SK-N-SH treated with all-trans-retinoic acid at 6 μM for 48 hours (cell line): ENCODE results near the gene ARHGAP30.

Experiments
- ATAC-seq: fragments of 200-7000 bp; cut with Tn5 transposase; 3 replicates; pipeline ENCODE4 v1.9.1; 2020; ENCODE audit warnings: mild to moderate bottlenecking, moderate library complexity
- ARNTL ChIP-seq: fragments of 450-650 bp; formaldehyde crosslinking; IDR thresholded peaks from 2 replicates; pipeline ENCODE4 v1.5.0; 2020; ENCODE audit warnings: low read depth, mild to moderate bottlenecking, moderate library complexity, borderline replicate concordance
- BACH2 ChIP-seq: fragments of 250-450 bp; sonication (Bioruptor Pico); IDR thresholded peaks from 2 replicates; pipeline ENCODE4 v1.9.0; 2021; ENCODE audit warnings: mild to moderate bottlenecking, borderline replicate concordance
- CSDC2 ChIP-seq: fragments of 250-450 bp; sonication (Bioruptor Pico); IDR thresholded peaks from 2 replicates; pipeline ENCODE4 v1.5.0; 2020; ENCODE audit warnings: mild to moderate bottlenecking, moderate library complexity
- ESRRG ChIP-seq: fragments of 250-450 bp; sonication (Bioruptor Pico); IDR thresholded peaks from 2 replicates; pipeline ENCODE4 v1.6.1; 2021; ENCODE audit warnings: mild to moderate bottlenecking
- GLIS3 ChIP-seq: fragments of 250-450 bp; sonication (Bioruptor Pico); IDR thresholded peaks from 2 replicates; pipeline ENCODE4 v1.5.0; 2020; ENCODE audit warnings: mild to moderate bottlenecking, moderate library complexity
- ISL1 ChIP-seq: fragments of 250-450 bp; sonication (Bioruptor Pico); IDR thresholded peaks from 2 replicates; pipeline ENCODE4 v2.1.2; 2022; ENCODE audit warnings: mild to moderate bottlenecking, moderate library complexity
- PATZ1 ChIP-seq: fragments of 250-450 bp; sonication (Bioruptor Pico); IDR thresholded peaks from 2 replicates; pipeline ENCODE4 v1.8.0; 2020; ENCODE audit warnings: mild to moderate bottlenecking, moderate library complexity, borderline replicate concordance
- POU6F1 ChIP-seq: fragments of 250-450 bp; sonication (Bioruptor Pico); IDR thresholded peaks from 2 replicates; pipeline ENCODE4 v1.8.0; 2021; ENCODE audit warnings: low read depth, mild to moderate bottlenecking, moderate library complexity, borderline replicate concordance
- PPARA ChIP-seq: fragments of 250-450 bp; sonication (Bioruptor Pico); IDR thresholded peaks from 2 replicates; pipeline ENCODE4 v1.5.0; 2020; ENCODE audit warnings: mild to moderate bottlenecking, borderline replicate concordance
- RARB ChIP-seq: fragments of 250-450 bp; sonication (Bioruptor Pico); IDR thresholded peaks from 2 replicates; pipeline ENCODE4 v1.8.0; 2021; ENCODE audit warnings: mild to moderate bottlenecking, moderate library complexity
- SNAI2 ChIP-seq: fragments of 250-450 bp; sonication (Bioruptor Pico); IDR thresholded peaks from 2 replicates; pipeline ENCODE4 v1.5.0; 2020; ENCODE audit warnings: mild to moderate bottlenecking, moderate library complexity
- TCF4 ChIP-seq: fragments of 250-450 bp; sonication (Bioruptor Pico); IDR thresholded peaks from 2 replicates; pipeline ENCODE4 v1.8.0; 2021; ENCODE audit warnings: mild to moderate bottlenecking, moderate library complexity, borderline replicate concordance
- TOX ChIP-seq: fragments of 250-450 bp; sonication (Bioruptor Pico); IDR thresholded peaks from 2 replicates; pipeline ENCODE4 v1.8.0; 2021; ENCODE audit warnings: mild to moderate bottlenecking, moderate library complexity, borderline replicate concordance
- ZC3H10 ChIP-seq: fragments of 250-450 bp; sonication (Bioruptor Pico); IDR thresholded peaks from 2 replicates; pipeline ENCODE4 v1.5.1; 2021; ENCODE audit warnings: mild to moderate bottlenecking, moderate library complexity
- ZFP3 ChIP-seq: fragments of 250-450 bp; sonication (Bioruptor Pico); IDR thresholded peaks from 2 replicates; pipeline ENCODE4 v1.5.0; 2020; ENCODE audit warnings: mild to moderate bottlenecking, moderate library complexity
- ZFP30 ChIP-seq: fragments of 450-650 bp; formaldehyde crosslinking; IDR thresholded peaks from 2 replicates; pipeline ENCODE4 v1.5.0; 2022; ENCODE audit warnings: mild to moderate bottlenecking, moderate library complexity
- ZNF70 ChIP-seq: fragments of 450-650 bp; formaldehyde crosslinking; IDR thresholded peaks from 2 replicates; pipeline ENCODE4 v1.5.0; 2020; ENCODE audit warnings: mild to moderate bottlenecking, moderate library complexity
- ZNF8 ChIP-seq: fragments of 450-650 bp; formaldehyde crosslinking; IDR thresholded peaks from 2 replicates; pipeline ENCODE4 v1.5.0; 2020; ENCODE audit warnings: mild to moderate bottlenecking, moderate library complexity
- TF ChIP-seq, protein P1 (sequence below): fragments of 250-450 bp; sonication (Bioruptor Pico); IDR thresholded peaks from 2 replicates; pipeline ENCODE4 v1.5.1; 2021; ENCODE audit warnings: mild to moderate bottlenecking, moderate library complexity
- TF ChIP-seq, protein P2 (sequence below): fragments of 250-450 bp; sonication (Bioruptor Pico); IDR thresholded peaks from 2 replicates; pipeline ENCODE4 v1.5.1; 2020; ENCODE audit warnings: low read depth, mild to moderate bottlenecking, moderate library complexity

The ARHGAP30 gene

GRCh38 chr1:161091796-161092507 is 22.3 kb upstream of the ARHGAP30 start:
- TF ChIP-seq ZC3H10 (CRISPR knock-in tag), result no peak
- no peak for TF ChIP-seq ISL1 (CRISPR knock-in tag)
- TF ChIP-seq TCF4 (CRISPR knock-in tag), result no peak
- TF ChIP-seq ZNF8, result no peak
- TF ChIP-seq PATZ1 (CRISPR knock-in tag), result no peak
- no peak for TF ChIP-seq ZNF70 (CRISPR knock-in tag)
- no peak; the same call in 2 of the 3 replicates for ATAC-seq

- no peak for TF ChIP-seq ARNTL
- no peak for TF ChIP-seq PATZ1 (CRISPR knock-in tag)
- no peak for TF ChIP-seq SNAI2
- no peak for TF ChIP-seq TOX (CRISPR knock-in tag)
- TF ChIP-seq ESRRG (CRISPR knock-in tag), result no peak
- TF ChIP-seq ZNF8, result no peak
- no peak for TF ChIP-seq ISL1 (CRISPR knock-in tag)
- TF ChIP-seq ZFP30 (CRISPR knock-in tag), result no peak
- no peak for TF ChIP-seq GLIS3 (CRISPR knock-in tag)
- TF ChIP-seq, protein P1, sequence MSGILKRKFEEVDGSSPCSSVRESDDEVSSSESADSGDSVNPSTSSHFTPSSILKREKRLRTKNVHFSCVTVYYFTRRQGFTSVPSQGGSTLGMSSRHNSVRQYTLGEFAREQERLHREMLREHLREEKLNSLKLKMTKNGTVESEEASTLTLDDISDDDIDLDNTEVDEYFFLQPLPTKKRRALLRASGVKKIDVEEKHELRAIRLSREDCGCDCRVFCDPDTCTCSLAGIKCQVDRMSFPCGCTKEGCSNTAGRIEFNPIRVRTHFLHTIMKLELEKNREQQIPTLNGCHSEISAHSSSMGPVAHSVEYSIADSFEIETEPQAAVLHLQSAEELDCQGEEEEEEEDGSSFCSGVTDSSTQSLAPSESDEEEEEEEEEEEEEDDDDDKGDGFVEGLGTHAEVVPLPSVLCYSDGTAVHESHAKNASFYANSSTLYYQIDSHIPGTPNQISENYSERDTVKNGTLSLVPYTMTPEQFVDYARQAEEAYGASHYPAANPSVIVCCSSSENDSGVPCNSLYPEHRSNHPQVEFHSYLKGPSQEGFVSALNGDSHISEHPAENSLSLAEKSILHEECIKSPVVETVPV (CRISPR knock-in tag), result no peak
- TF ChIP-seq BACH2, result no peak
- TF ChIP-seq CSDC2 (CRISPR knock-in tag), result no peak
- no peak for TF ChIP-seq TCF4 (CRISPR knock-in tag)
- no peak for TF ChIP-seq POU6F1 (CRISPR knock-in tag)
- no peak for TF ChIP-seq ZFP3
- TF ChIP-seq RARB (CRISPR knock-in tag), result no peak
- TF ChIP-seq PPARA (CRISPR knock-in tag), result no peak
- no peak for TF ChIP-seq ZNF70 (CRISPR knock-in tag)
- no peak for TF ChIP-seq ZC3H10 (CRISPR knock-in tag)
- no peak for ATAC-seq
These were observed 21.4 kb upstream of the ARHGAP30 start for GRCh38 chr1:161091093-161091492.

DNA sequence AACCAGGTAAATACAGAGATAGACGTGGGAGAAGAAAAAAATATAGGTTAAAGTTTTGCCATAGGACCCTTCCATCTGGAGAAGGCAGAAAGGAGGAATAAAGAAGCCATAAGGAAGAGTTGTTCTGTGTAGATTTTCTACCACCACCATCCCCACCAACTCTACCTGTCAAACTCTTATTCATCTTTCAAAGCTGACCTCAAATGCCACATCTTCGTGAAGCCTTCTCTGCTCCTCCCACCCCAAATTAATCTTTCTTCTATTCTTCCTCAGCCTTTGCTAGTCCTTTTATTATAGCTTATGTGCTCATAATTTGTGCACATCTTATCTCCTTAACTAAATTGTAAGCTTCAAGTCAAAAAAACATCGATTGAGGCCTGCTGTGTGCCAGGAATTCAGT is 20.9 kb upstream of the ARHGAP30 start:
- TF ChIP-seq TCF4 (CRISPR knock-in tag) (no peak), CSDC2 (CRISPR knock-in tag) (no peak)
- ATAC-seq, result no peak

DNA sequence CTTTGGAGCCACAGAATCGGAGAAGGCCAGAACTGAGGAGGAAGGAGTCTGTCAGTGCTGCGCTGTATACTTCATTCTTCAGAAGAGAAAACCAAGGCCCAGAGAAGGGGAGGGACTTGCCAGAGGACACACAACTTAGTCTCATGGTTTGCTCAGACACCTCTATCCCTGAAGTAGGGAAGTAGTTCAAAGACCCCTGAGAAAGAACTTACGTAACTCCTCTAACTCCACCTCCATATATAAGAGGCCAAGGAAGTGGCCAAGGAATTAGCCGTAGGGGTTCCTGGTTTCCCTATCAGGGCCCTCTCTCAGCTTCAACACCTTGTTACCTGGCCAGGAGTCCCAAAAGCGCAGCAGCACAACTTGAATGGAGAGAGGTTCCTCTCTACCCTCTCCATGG is 20.2 kb upstream of the ARHGAP30 start:
- no peak for ATAC-seq
- TF ChIP-seq PATZ1 (CRISPR knock-in tag) (no peak), RARB (CRISPR knock-in tag) (no peak), TCF4 (CRISPR knock-in tag) (no peak), CSDC2 (CRISPR knock-in tag) (no peak), ARNTL (no peak), ZFP3 (no peak), BACH2 (no peak), ZFP30 (CRISPR knock-in tag) (no peak), GLIS3 (CRISPR knock-in tag) (no peak), POU6F1 (CRISPR knock-in tag) (no peak), ZC3H10 (CRISPR knock-in tag) (no peak)
- TF ChIP-seq, protein P1 (CRISPR knock-in tag), result no peak
- TF ChIP-seq, protein P2, sequence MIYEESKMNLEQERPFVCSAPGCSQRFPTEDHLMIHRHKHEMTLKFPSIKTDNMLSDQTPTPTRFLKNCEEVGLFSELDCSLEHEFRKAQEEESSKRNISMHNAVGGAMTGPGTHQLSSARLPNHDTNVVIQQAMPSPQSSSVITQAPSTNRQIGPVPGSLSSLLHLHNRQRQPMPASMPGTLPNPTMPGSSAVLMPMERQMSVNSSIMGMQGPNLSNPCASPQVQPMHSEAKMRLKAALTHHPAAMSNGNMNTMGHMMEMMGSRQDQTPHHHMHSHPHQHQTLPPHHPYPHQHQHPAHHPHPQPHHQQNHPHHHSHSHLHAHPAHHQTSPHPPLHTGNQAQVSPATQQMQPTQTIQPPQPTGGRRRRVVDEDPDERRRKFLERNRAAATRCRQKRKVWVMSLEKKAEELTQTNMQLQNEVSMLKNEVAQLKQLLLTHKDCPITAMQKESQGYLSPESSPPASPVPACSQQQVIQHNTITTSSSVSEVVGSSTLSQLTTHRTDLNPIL (CRISPR knock-in tag), result no peak
- TF ChIP-seq, all 23 proteins: peak for 0
